Liver (tissue), 3 donors: Measurements from ENCODE around the gene DAG1.

Experiments
- FOXA1 ChIP-seq: IDR thresholded peaks from 2 replicates; pipeline ENCODE4 v1.6.1; 2016; ENCODE audit warnings: antibody characterized with exemption
- JUND ChIP-seq, 2 donors: IDR thresholded peaks; 2 replicates each; pipeline ENCODE4 v1.6.1; 2016; ENCODE audit warnings: antibody characterized with exemption in 2 of 2
- RAD21 ChIP-seq, 2 donors: IDR thresholded peaks; 2 replicates each; pipeline ENCODE4 v1.6.1; 2016; ENCODE audit warnings: antibody characterized with exemption in 2 of 2, mild to moderate bottlenecking in 2 of 2
- REST ChIP-seq: IDR thresholded peaks from 2 replicates; pipeline ENCODE4 v1.6.1; 2016; ENCODE audit warnings: antibody characterized with exemption, mild to moderate bottlenecking
- RXRA ChIP-seq, 2 donors: IDR thresholded peaks; 2 replicates each; pipeline ENCODE4 v1.6.1; 2017 to 2018; ENCODE audit warnings: antibody characterized with exemption in 2 of 2, mild to moderate bottlenecking in 1 of 2
- TAF1 ChIP-seq: conservative IDR thresholded peaks from 2 replicates; pipeline ENCODE4 v1.6.1; 2016; ENCODE audit warnings: antibody characterized with exemption, mild to moderate bottlenecking
- YY1 ChIP-seq: IDR thresholded peaks from 2 replicates; pipeline ENCODE4 v1.6.1; 2016; ENCODE audit warnings: antibody characterized with exemption, mild to moderate bottlenecking
- TF ChIP-seq, protein P1 (sequence below): fragments of 150-350 bp; IDR thresholded peaks from 2 replicates; pipeline ENCODE4 v1.5.1; 2017; ENCODE audit warnings: improper control_type of control experiment, low read depth, low read length; ENCODE audit not compliant: missing input control
- TF ChIP-seq, protein P2 (sequence below): IDR thresholded peaks from 2 replicates; pipeline ENCODE4 v1.6.1; 2016; ENCODE audit warnings: antibody characterized with exemption
- donor health status: healthy.
- donor health status: healthy.

GRCh38 chr3:49511639-49512038, 41.6 kb downstream of the DAG1 start:
- TF ChIP-seq, protein P1, sequence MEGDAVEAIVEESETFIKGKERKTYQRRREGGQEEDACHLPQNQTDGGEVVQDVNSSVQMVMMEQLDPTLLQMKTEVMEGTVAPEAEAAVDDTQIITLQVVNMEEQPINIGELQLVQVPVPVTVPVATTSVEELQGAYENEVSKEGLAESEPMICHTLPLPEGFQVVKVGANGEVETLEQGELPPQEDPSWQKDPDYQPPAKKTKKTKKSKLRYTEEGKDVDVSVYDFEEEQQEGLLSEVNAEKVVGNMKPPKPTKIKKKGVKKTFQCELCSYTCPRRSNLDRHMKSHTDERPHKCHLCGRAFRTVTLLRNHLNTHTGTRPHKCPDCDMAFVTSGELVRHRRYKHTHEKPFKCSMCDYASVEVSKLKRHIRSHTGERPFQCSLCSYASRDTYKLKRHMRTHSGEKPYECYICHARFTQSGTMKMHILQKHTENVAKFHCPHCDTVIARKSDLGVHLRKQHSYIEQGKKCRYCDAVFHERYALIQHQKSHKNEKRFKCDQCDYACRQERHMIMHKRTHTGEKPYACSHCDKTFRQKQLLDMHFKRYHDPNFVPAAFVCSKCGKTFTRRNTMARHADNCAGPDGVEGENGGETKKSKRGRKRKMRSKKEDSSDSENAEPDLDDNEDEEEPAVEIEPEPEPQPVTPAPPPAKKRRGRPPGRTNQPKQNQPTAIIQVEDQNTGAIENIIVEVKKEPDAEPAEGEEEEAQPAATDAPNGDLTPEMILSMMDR: no peak
- TF ChIP-seq TAF1: no peak
- TF ChIP-seq, protein P2, sequence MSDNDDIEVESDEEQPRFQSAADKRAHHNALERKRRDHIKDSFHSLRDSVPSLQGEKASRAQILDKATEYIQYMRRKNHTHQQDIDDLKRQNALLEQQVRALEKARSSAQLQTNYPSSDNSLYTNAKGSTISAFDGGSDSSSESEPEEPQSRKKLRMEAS: no peak
- no peak for TF ChIP-seq RXRA (IDR thresholded peaks at IDR 0.05)
- no peak for TF ChIP-seq JUND (IDR thresholded peaks at IDR 0.05)
- no peak for TF ChIP-seq REST
- TF ChIP-seq RAD21 (IDR thresholded peaks at IDR 0.05): no peak
- no peak for TF ChIP-seq FOXA1
- TF ChIP-seq YY1: no peak
